Activated T-cell treated with anti-CD3 and anti-CD28 coated beads, Interleukin-2, amount 50 U/mL, for 4 hours (primary cell): ENCODE measurements around the gene MYL11. TPM values are rescaled to one million over a fixed set of nuclear protein-coding genes. Genes with fewer than 3 reads are reported as not detected.

Experiments
- ATAC-seq, 2 donors: fragments of 200-7000 bp; cut with Tn5 transposase; one replicate each; pipeline ENCODE4 v1.10.0; 2021
- DNase-seq: peaks from one replicate; pipeline ENCODE4 v3.0.0-alpha.2; 2020
- H3K27me3 Mint-ChIP-seq: one replicate; pipeline ENCODE4 v1.8.0; 2021; ENCODE audit warnings: low read depth, mixed read lengths
- H3K36me3 Mint-ChIP-seq: one replicate; pipeline ENCODE4 v1.8.0; 2022; ENCODE audit warnings: mixed read lengths; ENCODE audit not compliant: insufficient read depth
- H3K4me1 Mint-ChIP-seq: one replicate; pipeline ENCODE4 v1.8.0; 2021; ENCODE audit warnings: low read depth, mixed read lengths
- H3K4me3 Mint-ChIP-seq: one replicate; pipeline ENCODE4 v1.8.0; 2021; ENCODE audit warnings: mild to moderate bottlenecking, moderate library complexity, mixed read lengths
- H3K9me3 Mint-ChIP-seq: one replicate; pipeline ENCODE4 v1.8.0; 2021; ENCODE audit warnings: mixed read lengths
- total RNA-seq, 3 donors: library from RNA; stranded (reverse); gene quantifications; one replicate each; pipeline ENCODE4 v1.2.1, GENCODE V29; 2021

MYL11 gene
- total RNA-seq, 3 donors from 2014 or later = 0.76 TPM; not detected in 2

- Mint-ChIP-seq H3K36me3 (peaks cover 34% of the 10 kb centered on the region), H3K4me3 (no peak overlapping the region), H3K27me3 (no peaks in the 10 kb centered on the region), H3K4me1 (peaks cover 23% of the 10 kb centered on the region), H3K9me3 (no peaks in the 10 kb centered on the region)
- ATAC-seq (no peak), DNase-seq (no peak)
Measured at GRCh38 chr16:30358577-30358936, 16.0 kb upstream of the MYL11 start.

DNA sequence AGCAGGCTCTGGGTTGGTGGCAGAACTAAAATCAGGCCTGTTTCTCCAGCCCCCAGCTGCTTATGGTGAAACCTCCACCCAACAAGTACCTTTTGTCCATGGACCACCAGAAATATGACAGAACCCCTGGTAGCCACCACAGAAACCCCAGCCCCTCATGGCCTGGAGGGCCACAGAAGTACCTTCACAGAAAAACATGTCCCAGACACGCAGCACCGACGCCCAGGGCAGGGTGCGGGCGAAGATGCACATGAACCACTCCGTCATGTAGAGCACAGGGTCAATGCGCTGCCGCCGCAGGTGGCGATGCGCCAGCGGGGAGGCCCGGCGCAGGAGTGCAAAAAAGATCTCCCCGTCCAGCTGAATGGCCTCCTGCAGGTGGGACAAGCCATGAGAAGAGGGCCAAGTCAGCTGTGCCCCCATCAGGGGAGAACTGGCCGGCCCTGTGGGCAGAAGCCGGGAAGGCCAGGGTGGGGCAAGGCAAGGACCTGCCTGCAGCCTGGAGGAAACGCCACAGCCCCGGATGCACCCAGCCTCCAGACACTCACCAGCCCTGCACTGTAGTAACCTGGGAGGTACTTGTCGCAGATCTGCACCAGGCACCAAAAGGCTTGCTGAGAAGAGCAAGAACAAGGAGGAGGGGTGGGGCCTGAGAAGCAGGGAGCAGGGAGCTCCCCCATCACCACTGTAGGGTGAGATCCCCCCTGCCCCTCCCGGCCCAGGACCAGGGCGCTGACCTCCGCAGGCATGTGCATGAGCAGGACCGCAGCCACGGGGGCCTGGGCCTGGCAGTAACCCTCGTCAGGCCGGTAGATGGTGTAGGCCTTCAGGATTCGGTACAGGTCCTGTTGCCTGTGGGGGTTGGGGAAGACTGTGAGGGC is 15.4 kb upstream of the MYL11 start:
- DNase-seq = no peak
- Mint-ChIP-seq H3K4me1 (peaks cover 17% of the 10 kb centered on the region), H3K27me3 (no peaks in the 10 kb centered on the region), H3K4me3 (no peak overlapping the region), H3K9me3 (no peaks in the 10 kb centered on the region), H3K36me3 (peaks cover 33% of the 10 kb centered on the region)
- no peak for ATAC-seq

GRCh38 chr16:30359871-30360170 is 14.8 kb upstream of the MYL11 start:
- no peak for DNase-seq
- Mint-ChIP-seq H3K4me3 (no peak overlapping the region), H3K36me3 (peaks cover 30% of the 10 kb centered on the region), H3K27me3 (no peaks in the 10 kb centered on the region), H3K4me1 (peaks cover 15% of the 10 kb centered on the region), H3K9me3 (no peaks in the 10 kb centered on the region)
- ATAC-seq = no peak

- H3K36me3 Mint-ChIP-seq = peaks cover 33% of the 10 kb centered on the region
- no peaks in the 10 kb centered on the region for H3K9me3 Mint-ChIP-seq
- DNase-seq = no peak
- H3K4me3 Mint-ChIP-seq = no peak overlapping the region
- peaks cover 10% of the 10 kb centered on the region for H3K4me1 Mint-ChIP-seq
- no peaks in the 10 kb centered on the region for H3K27me3 Mint-ChIP-seq
- ATAC-seq = no peak
Measured at GRCh38 chr16:30361180-30361579, 13.4 kb upstream of the MYL11 start.

- Mint-ChIP-seq H3K36me3 (peaks cover 29% of the 10 kb centered on the region), H3K4me1 (peaks cover 36% of the 10 kb centered on the region), H3K4me3 (no peak overlapping the region)
Measured at GRCh38 chr16:30365200-30365599, 9.4 kb upstream of the MYL11 start.

DNA sequence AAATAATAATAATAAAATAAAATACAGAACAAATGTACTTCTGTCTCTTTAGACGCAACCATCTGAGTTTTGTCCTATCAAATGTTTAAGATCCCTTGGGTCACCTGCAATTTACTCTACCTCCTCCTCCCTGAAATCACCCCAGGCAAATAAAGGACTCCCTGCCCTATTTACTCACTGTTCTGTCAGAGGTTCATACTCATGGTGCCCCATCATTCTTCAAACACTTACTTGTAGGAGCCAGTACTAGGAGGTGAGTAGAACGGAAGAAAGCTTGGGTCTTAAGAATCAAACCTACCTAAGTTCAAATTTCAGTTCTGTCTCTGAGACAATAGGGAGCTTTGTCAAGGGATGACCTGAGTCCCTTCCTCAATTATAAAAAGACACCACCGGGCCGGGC is 8.1 kb upstream of the MYL11 start:
- peaks cover 42% of the 10 kb centered on the region for H3K4me1 Mint-ChIP-seq
- ATAC-seq (no peak), DNase-seq (no peak)
- no peaks in the 10 kb centered on the region for H3K9me3 Mint-ChIP-seq
- H3K4me3 Mint-ChIP-seq = peak overlapping the region; percentile 88
- peaks cover 22% of the 10 kb centered on the region for H3K36me3 Mint-ChIP-seq
- no peaks in the 10 kb centered on the region for H3K27me3 Mint-ChIP-seq

More at GRCh38 chr16:30365200-30365599, 9.4 kb upstream of the MYL11 start:
- no peak for ATAC-seq
- no peak for DNase-seq
- Mint-ChIP-seq H3K27me3 (no peaks in the 10 kb centered on the region), H3K9me3 (no peaks in the 10 kb centered on the region)

DNA sequence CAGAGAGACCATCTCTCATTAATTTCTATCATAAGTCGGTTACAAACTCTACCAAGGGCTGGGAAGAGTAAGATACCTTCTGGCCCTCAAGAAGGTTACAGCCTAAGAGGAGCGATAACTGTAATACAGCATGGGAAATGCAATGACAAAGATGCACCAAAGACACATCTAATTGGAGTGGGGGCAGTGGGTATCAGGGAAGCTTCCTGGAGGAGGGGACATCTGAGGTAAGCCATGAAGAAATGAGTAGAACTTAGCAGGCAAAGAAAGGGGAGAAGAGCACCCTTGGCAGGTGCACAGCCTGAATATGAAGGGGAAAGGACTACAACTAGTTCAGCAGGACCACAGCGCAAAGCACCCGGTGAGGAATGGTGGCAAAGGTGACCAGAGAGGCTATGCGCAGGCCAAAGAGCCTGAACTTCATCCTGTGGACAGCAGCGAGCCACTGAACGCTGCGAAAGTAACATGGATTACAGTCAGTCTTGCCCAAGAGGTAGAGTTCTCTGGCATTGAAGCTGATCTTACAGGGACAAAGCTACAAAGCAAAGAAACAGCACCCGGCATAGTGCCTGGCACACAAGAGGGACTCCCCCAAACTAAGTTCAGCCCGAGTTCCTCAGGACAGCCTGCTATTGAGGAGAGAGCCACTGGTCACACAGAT is 7.1 kb upstream of the MYL11 start:
- H3K4me1 Mint-ChIP-seq = peaks cover 48% of the 10 kb centered on the region
- no peaks in the 10 kb centered on the region for H3K27me3 Mint-ChIP-seq
- ATAC-seq (no peak), DNase-seq (no peak)
- H3K36me3 Mint-ChIP-seq = peaks cover 17% of the 10 kb centered on the region
- H3K9me3 Mint-ChIP-seq = no peaks in the 10 kb centered on the region
- peak overlapping the region; percentile 88 for H3K4me3 Mint-ChIP-seq

- no peak for DNase-seq
- no peaks in the 10 kb centered on the region for H3K27me3 Mint-ChIP-seq
- no peaks in the 10 kb centered on the region for H3K9me3 Mint-ChIP-seq
- H3K36me3 Mint-ChIP-seq = peaks cover 12% of the 10 kb centered on the region
- no peak for ATAC-seq
- peak overlapping the region; percentile 88 for H3K4me3 Mint-ChIP-seq
- peaks cover 52% of the 10 kb centered on the region for H3K4me1 Mint-ChIP-seq
Measured at GRCh38 chr16:30368122-30368791, 6.3 kb upstream of the MYL11 start.

- Mint-ChIP-seq H3K36me3 (peaks cover 9% of the 10 kb centered on the region), H3K27me3 (no peaks in the 10 kb centered on the region), H3K4me3 (peak overlapping the region; percentile 88), H3K4me1 (peaks cover 52% of the 10 kb centered on the region), H3K9me3 (no peaks in the 10 kb centered on the region)
- ATAC-seq = no peak
- no peak for DNase-seq
Measured at GRCh38 chr16:30368792-30369090, 5.9 kb upstream of the MYL11 start.

GRCh38 chr16:30369091-30369937 is 5.3 kb upstream of the MYL11 start:
- DNase-seq (no peak), ATAC-seq (no peak)
- peaks cover 52% of the 10 kb centered on the region for H3K4me1 Mint-ChIP-seq
- H3K36me3 Mint-ChIP-seq = peaks cover 9% of the 10 kb centered on the region
- H3K27me3 Mint-ChIP-seq = no peaks in the 10 kb centered on the region
- peak overlapping the region; percentile 88 for H3K4me3 Mint-ChIP-seq
- H3K9me3 Mint-ChIP-seq = no peaks in the 10 kb centered on the region

DNA sequence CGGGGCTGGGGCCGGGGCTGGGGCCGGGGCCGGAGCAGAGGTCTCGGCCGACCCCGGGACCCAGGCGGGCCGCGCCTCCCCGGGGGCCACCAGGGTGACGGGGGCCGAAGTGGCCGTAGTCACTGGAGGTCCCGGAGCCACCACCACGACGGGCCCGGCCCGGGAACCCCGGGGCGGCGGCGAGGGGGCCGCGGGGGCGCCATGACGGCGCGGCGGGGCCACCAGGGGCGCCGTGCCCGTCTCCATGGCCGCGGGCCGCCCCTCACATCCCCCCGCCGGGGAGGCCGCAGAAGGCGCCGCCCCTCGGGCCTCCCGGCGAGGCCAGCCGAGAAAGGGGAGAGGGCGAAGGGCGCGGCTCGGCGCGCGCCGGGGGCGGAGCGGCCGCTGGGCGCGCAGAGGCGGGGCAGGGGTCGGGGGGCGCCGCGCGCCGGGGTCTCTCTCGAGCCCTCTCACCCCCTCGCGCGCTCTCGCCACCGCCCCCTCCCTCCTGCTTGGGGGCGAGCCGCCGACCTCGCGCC is 4.6 kb upstream of the MYL11 start:
- ATAC-seq (peak; percentile 13 to 15), DNase-seq (no peak)
- peaks cover 9% of the 10 kb centered on the region for H3K36me3 Mint-ChIP-seq
- no peaks in the 10 kb centered on the region for H3K9me3 Mint-ChIP-seq
- peak overlapping the region; percentile 87 for H3K4me3 Mint-ChIP-seq
- peaks cover 50% of the 10 kb centered on the region for H3K4me1 Mint-ChIP-seq
- no peaks in the 10 kb centered on the region for H3K27me3 Mint-ChIP-seq

DNA sequence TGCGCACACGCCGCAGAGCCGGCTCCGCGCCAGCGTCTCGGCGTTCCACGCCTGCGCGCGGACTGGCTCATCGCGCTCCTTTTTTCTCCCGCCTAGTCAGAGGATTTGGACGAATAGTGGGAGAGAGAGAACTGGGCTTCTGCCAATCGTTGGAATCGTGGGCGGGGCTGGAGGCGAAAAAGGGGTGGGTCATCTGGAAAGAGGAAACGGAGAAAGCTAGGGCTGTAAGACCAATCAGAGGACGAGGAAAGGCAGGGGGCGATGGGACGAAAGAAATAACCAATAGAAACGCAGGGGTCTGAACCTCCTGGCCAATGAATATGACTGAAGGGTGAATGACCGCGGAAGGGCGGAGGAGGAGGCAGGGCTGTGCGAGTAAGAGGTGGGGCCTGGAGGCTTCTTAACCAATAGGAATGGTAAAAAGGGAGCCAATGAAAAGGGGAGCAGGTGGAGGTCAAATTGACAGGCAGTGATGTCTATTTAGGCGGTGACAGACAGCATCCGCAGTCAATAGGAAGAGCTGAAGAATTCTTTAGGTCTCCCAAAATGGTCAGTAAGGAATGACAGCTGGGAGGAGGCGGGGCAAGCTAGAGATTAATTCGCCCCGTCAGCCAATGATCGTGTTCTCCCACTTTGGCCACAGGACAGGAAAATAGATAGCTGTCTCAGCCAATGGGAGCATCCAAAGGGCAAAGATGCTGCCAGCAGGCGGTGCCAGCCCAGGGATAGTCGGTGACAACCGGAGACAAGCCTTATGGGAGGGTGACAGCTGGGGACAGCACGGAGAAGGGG is 4.0 kb upstream of the MYL11 start, which contains the start of gene TBC1D10B:
TSS of gene TBC1D10B (minus strand) at position 39 of the 792 bp plus-strand sequence. CDS start 311 bp downstream, outside the sequence.
- H3K27me3 Mint-ChIP-seq = no peaks in the 10 kb centered on the region
- peak; percentile 82 to 86 for ATAC-seq
- H3K4me1 Mint-ChIP-seq = peaks cover 47% of the 10 kb centered on the region
- peak within 1 kb of the TSS; percentile 88 for H3K4me3 Mint-ChIP-seq
- H3K36me3 Mint-ChIP-seq = peaks cover 5% of the 10 kb centered on the region
- H3K9me3 Mint-ChIP-seq = no peaks in the 10 kb centered on the region
- peak; percentile 98 for DNase-seq

DNA sequence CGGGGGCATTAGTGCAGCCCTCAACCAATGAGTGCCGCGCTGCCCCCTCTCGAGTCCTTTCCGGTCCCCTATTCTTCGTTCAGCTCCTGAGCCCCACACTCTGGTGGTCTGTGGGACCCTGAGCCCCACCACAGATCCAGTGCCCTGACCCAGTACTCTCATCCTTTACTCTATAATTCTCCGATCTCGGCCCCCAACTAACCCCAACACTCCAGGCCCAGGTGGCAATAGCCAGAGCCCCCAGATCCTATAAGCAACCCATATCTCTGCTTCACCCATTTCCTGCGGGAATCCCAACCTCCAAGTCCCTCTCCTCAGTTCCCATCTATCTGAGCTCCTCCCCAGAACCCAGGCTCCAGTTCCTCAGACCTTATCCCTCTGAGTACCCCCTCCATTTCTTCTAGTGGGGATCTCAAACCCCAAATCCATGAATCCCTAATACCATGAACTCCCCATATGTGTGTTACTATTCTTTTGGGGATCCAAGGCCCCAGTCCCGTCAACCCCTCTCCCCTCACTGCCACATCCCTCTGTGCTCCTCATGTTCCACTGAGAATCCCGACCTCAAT is 3.3 kb upstream of the MYL11 start:
- no peak for ATAC-seq
- H3K4me1 Mint-ChIP-seq = peaks cover 45% of the 10 kb centered on the region

More for the DNA sequence above, 3.3 kb upstream of the MYL11 start:
- DNase-seq = no peak
- H3K9me3 Mint-ChIP-seq = no peaks in the 10 kb centered on the region
- H3K27me3 Mint-ChIP-seq = no peaks in the 10 kb centered on the region
- peak overlapping the region; percentile 87 for H3K4me3 Mint-ChIP-seq
- peaks cover 5% of the 10 kb centered on the region for H3K36me3 Mint-ChIP-seq
